ENCODE results near the gene EIF2S3B.
"Not testable (repeated sequence)": the region's sequence is repeated elsewhere in the genome, so short reads cannot be mapped to it uniquely, and the experiment has no call there.

The EIF2S3B gene

GRCh38 chr12:10505620-10506019, at the start of gene EIF2S3B:
Gene EIF2S3B (plus strand): TSS chr12:10505890. CDS start chr12:10505903, 13 bp downstream.
- DNase-seq = no peak

DNA sequence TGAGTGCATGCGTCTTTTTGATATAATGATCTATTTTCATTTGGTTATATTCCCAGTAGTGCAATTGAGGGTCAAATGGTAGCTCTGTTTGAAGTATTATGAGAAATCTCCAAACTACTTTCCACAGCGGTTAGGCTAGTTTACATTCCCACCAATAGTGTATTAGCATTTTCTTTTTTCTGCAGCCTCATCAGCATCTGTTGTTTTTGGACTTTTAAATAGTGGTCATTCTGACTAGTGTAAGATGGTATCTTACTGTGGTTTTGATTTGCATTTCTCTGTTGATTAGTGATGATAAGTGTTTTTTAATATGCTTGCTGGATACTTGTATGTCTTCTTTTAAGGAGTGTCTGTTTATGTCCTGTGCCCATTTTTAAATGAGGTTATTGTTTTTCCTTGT, 48.8 kb upstream of the EIF2S3B start:
- DNase-seq = no peak

- no peak for DNase-seq
These were observed 47.9 kb upstream of the EIF2S3B start for GRCh38 chr12:10457760-10458159.

DNA sequence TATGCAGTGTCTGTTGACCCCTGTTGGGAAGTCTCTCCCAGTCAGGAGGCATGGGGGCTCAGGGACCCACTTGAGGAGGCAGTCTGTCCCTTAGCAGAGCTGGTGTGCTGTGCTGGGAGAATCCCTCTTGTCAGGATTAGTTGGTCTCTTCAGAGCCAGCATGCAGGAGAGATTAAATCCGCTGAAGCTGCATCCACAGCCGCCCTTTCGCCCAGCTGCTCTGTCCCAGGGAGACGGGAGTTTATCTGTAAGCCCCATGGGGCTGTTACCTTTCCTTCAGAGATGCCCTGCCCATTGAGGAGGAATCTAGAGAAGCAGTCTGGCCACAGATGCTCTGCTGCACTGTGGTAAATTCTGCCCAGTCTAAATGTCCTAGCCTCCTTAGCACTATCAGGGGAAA, 39.4 kb upstream of the EIF2S3B start:
- DNase-seq = no peak

DNA sequence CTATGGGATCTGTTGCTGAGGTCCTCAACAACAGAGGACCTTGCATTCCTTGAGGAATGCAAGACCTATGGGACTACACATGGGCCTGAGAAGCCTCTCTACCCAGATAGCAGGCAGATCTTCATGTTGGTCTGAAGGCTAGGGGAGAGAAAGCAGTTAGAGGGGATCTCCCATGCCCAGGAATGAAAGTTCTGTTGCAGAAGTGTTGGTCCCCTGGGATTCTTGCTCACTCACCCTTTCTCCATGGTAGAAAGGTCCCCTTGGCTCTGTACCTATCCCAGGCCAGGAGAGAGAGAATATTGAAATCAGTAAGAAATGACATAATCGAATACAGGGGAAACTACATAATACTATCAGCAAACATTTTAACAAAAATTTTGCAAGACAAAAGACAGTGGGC, 36.0 kb upstream of the EIF2S3B start:
- DNase-seq = no peak

DNA sequence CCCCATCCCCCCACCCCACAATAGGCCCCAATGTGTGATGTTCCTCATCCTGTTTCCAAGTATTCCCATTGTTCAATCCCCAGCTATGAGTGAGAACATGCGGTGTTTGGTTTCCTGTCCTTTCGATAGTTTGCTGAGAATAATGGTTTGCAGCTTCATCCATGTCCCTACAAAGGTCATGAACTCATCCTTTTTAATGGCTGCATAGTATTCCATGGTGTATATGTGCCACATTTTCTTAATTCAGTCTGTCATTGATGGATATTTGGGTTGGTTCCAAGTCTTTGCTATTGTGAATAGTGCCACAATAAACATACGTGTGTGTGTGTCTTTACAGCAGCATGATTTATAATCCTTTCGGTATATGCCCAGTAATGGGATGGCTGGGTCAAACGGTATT, 32.9 kb upstream of the EIF2S3B start:
- DNase-seq = not testable (repeated sequence)

- peak; percentile 32 for DNase-seq
These were observed 23.8 kb upstream of the EIF2S3B start for GRCh38 chr12:10481901-10482300.

DNA sequence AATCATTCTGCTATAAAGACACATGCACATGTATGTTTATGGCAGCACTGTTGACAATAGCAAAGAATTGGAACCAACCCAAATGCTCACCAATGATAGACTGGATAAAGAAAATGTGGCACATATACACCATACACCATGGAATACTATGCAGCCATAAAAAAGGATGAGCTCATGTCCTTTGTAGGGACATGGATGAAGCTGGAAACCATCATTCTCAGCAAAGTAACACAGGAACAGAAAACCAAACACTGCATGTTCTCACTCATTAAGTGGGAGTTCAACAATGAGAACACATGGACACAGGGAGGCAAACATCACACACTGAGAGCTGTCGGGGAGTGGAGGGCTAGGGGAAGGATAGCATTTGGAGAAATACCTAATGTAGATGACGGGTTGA, 18.4 kb upstream of the EIF2S3B start:
- DNase-seq = not testable (repeated sequence)

DNA sequence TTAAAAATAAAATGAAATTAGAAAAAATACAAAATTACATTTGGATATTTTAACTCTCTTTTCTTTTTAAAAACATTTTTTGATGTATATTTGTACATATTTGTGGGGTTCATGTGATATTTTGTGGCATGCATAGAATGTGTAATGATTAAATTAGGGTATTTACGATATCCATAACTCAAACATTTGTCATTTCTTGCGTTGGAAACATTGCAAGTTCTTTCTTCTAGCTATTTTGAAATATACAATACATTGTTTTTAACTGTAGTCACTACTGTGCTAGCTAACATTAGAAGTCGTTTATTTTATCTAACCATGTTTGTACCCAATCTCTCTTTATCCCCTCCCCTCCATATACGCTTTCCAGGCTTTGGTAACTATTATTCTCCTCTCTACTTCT, 13.9 kb upstream of the EIF2S3B start:
- DNase-seq = no peak

DNA sequence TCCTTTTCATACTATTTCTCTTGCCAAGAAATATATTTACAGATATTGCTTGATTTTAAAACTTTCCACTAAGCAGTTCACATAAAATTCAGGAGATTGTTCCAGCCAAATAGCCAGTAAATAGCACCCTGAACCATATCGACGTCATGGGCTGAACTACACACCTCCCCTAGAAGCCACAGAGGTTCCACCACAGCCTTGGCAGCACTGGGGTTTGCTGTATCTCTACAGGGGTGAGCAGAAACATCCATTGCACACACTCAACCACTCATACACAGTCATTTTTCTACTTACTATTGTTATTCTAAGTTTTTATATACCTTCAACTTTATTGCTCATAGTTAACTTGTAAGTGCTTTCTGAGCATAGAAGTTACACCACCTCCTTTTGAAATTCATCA, 8.1 kb upstream of the EIF2S3B start:
- peak; percentile 68 for DNase-seq

GRCh38 chr12:10498042-10498441, 7.6 kb upstream of the EIF2S3B start:
- no peak for DNase-seq

DNA sequence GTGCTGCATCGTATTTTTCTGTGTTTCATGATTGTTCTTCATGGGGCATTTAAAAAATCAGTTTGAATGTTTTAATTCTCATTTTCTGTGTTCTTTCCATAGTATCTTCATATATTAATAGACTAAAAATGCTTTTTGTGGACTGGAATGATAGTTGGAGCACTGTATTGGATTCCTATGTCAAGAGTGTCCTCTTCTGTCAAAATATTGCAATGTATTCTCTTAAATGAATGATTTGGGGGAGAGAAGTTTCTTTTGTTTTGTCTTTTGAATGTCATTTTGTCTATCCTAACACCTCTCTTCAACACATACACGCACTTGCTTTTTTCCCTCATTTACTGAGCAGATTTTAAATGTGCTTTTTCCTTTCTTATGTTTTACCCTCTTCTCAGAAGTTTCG, 4.7 kb upstream of the EIF2S3B start:
- no peak for DNase-seq

DNA sequence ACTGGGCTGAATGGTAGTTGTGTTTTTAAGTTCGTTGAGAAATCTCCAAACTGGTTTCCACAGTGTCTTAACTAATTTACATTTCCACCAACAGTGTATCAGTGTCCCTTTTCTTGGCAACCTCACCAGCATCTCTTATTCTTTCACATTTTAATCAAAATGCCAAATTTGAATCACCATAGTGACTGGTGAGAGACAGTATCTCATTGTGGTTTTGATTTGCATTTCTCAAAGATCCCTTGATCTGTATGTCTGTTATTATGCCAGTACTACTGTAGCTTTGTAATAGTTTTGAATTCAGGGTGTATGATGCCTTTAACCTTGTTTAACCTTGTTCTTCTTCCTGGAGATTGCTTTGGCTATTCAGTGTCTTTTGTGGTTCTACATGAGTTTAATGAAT, 2.2 kb upstream of the EIF2S3B start:
- no peak for DNase-seq

- no peak for DNase-seq
These were observed 6.2 kb downstream of the EIF2S3B start for GRCh38 chr12:10511756-10512355.

DNA sequence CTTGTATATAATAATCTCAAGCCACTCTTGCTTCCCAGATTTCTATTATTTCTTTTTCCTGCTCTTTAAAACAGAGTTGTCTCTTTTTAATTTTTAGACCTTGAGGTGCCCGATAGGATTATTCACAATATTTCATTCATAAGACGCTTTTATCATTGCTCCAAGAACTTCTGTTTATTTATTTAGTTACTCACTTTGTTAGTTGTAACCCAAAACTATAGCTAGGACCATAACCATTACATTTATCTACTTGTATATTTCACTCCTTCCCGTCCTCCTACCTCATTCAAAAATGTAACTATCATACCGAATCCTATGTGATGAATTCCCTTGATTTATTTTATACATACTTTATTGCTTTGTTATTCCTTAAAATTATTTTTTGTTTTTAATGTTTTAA, 7.1 kb downstream of the EIF2S3B start:
- DNase-seq = no peak

GRCh38 chr12:10521555-10521954, 15.9 kb downstream of the EIF2S3B start:
- no peak for DNase-seq

DNA sequence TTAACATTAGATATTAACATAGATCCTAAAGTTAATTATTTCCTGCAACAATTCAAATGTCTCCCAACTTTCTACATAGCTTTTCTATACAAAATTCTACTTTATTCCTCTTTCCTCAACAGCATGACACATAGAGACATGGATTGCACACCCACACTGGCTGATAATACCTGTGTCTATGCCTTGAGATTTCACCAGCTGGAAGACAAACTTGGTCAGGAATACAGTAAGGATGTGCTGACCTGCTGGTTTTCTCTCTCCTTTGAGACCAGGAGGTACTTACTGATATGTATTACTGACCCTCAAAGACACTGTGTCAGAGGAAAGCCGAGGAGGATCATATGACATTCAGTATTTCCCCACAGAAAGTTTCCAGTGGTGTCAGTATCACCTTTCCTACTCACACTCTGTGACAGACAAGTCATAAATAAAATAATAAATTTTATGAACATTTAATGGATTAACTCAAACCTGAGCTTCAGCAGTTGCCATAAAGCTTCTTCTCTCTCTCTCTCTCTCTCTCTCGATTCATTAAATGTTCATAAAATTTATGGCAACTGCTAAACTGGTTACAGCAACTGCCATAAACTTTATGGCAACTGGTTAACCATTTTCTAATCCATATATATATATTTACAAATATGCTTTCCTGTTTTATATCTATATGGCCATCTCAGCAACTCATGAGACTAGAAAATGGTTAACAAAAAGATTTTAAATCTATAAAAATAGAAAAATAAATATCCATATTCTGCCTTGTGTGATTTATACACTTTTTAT, 22.7 kb downstream of the EIF2S3B start:
- DNase-seq = no peak

DNA sequence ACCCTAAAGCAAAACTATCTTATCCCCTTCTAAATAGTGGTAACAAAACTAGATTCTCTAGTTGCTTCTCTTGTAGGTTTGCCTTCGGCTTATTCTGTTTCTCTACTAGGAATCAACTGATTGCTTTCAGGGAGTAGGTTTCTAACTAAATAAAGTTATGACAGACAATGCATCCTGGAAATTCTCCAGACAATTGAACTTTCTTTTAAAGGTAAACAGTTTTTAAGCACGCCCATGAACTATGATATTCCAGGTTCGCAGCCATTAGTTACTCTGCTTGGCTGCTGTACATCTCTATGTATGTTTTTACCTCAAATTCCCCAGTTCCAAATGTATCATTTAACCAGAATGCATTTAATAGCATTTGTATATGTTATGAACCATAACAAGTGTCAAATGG, 23.9 kb downstream of the EIF2S3B start:
- DNase-seq = no peak

- DNase-seq = no peak
These were observed 32.0 kb downstream of the EIF2S3B start for GRCh38 chr12:10537721-10538120.

DNA sequence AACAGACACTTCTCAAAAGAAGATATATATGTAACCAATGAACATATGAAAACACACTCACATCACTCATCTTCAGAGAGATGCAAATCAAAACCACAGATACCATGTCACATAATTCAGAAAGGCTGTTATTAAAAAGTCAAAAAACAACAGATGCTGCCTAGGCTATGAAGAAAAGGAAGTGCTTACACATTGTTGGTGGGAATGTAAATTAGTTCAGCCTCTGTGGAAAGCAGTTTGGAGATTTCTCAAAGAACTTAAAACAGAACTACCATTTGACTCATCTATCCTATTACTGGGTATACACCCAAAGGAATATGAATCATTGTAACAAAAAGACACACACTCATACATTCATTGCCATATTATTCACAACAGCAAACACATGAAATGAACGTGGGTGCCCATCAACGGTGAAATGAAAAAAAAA, 35.1 kb downstream of the EIF2S3B start:
- no peak for DNase-seq

DNA sequence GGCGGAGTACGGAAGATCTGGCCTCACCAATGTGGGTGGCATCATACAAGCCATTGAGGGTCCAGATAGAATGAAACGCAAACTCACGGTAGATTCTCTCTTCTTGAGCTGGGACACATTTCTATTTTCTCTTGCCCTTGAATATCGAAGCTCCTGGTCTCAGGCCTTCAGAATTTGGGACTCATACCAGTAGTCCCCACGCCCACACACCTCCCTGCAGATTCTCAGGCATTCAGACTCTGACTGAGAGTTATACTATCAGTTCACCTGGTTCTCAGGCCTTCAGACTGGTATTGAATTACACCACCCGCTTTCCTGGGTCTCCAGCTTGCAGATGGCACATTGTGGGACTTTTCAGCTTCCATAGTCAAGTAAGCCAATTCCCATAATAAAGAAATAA, 37.8 kb downstream of the EIF2S3B start:
- no peak for DNase-seq

DNA sequence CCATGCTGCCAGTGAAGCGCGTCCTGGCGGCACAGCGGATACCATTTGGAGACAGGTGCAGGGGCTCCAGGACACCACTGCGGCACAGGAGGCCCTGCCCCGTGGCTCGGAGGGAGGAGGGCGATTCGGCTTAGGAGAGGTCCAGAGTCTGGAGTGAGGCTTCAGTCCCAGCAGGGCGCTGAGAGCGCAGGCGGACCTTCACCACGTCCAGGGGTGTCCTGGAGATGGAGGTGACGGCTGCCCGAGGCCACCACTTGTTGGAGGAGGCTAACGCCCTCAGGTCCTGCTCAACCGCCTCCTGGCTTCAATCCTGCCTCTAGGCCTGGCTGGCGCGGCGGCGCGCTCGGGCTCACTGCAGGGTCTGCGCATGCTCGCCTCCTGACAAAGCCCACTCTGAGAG, 45.7 kb downstream of the EIF2S3B start:
- DNase-seq = no peak

DNA sequence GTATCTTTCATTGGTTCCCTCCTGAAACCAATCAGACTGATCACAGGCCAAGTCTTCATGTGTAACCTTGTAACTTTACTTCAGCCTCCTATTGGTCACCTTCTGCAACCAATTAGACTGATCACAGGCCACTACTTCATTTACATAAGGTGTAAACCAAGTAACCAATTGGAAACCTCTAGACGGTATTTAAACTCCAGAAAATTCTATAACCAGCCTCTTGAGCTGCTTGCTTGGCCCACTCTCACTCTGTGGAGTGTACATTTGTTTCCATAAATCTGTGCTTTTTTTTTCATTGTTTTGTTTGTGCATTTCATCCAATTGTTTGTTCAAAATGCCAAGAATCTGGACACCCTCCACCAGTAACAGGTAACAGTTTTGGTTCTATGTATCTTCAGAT, 47.5 kb downstream of the EIF2S3B start:
- DNase-seq = no peak

- DNase-seq = no peak
These were observed 48.6 kb downstream of the EIF2S3B start for GRCh38 chr12:10554228-10554755.
